Left lobe of liver (tissue), 2 donors: ENCODE results near the gene ZNF330. TPM values are rescaled to one million over a fixed set of nuclear protein-coding genes. Genes with fewer than 3 reads are reported as not detected.
"Not testable (repeated sequence)": the region's sequence is repeated elsewhere in the genome, so short reads cannot be mapped to it uniquely, and the experiment has no call there.

Source experiments
- ATAC-seq: fragments of 200-7000 bp; cut with Tn5 transposase; one replicate; pipeline ENCODE4 v1.9.1; 2020; ENCODE audit warnings: mild to moderate bottlenecking, moderate library complexity
- DNase-seq: peaks from one replicate; pipeline ENCODE4 v3.0.0-alpha.2; 2020; ENCODE audit warnings: low spot score
- total RNA-seq: library from RNA; stranded (reverse); gene quantifications from one replicate; pipeline ENCODE4 v1.2.1, GENCODE V29; 2021
- donor health status: DM: no; HTN: no; CAD: no; lungs with moderate emphysema.
- donor health status: DM: no; HTN: yes; CAD: no.

The ZNF330 gene
- 26.1 TPM for total RNA-seq

DNA sequence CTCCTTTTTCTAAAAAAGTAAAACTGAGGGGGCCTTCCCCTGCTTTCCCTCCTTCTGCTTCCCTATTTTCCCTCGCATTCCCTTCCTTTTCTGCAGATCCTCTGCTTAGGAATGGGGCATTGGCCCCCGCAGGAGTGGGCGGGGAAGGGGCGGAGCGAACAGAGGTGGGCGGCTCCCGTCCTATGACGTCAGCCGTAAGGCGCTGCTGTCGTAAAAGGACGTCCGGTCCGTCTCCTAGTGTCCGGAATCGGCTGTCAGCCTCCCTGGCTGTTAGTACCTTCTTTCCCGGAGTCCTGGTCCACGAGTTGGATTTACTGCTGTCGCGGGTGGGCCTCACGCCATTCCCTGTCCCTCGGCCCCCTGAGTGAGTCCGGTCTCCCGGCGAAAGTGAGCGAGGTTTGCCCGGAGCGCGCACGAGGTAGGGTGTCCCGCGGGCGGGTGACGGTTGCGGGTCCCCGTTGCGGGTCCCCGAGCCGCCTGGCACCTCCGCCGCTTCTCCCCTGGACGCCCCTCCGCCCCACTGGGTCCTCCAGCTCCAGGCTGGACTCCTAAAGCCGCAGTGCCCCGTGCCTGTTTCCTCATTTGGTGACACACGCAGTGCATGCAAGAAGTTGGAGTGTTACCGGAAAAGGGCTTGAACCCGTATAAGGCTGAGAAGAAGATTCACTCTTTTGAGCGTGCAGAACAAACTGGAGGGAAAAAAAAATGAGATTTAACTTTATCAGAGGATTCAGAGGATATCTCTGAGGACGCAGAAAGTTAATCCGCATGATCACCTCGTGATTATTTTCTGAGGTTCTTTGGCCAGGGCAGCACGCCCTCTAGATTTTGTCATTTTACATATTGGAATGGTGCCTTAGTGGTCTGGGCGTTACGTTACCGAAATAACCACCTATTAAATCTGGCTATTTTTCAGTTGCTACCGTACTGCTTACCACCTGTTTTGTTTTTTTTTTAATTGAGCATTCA, at the start of gene ZNF330:
ZNF330 (plus strand) TSS at position 205 of the 969 bp plus-strand sequence. CDS start 1,477 bp downstream, outside the sequence.
- peak; percentile 99 for ATAC-seq

DNA sequence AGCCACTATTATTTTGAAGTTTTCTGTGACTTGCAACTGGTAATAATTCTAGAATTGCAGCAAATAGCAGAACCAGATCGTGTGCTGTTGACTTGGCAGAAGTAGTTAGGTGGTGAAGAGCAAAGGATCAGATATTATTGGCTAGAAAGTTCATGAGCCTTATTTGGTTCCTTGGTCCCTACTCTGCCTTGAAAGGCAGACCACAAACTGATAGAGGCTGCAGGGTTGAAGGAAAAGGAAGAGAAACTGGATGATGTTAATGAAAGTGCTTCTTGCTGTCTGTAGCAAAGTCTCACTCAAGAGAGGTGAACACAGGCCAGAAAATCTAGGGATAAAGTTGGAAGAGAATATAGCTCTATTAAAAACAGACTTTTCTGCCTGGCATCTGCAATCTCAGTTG, 46.2 kb upstream of the ZNF330 start:
- DNase-seq (no peak), ATAC-seq (no peak)

More for the DNA sequence above, at the start of gene ZNF330:
- peak; percentile 95 for DNase-seq

DNA sequence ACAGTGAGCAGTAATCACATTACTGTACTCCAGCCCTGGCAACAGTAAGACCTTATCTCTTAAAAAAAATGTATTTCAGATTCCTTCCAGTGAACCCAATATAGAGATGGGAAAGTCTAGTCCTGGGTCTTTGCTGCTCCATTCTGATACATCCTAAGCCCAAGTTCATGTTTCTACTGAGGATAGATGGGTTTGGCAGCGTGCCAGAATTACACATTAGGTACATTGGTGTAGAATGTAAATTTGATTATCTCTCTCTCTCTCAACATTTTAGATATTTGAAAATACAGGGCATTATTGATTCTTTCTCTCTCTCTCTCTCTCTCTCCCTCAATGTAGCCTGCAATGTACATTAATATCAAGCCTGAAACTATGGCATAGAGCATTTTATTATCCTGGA, 43.5 kb upstream of the ZNF330 start:
- ATAC-seq (no peak), DNase-seq (no peak)

DNA sequence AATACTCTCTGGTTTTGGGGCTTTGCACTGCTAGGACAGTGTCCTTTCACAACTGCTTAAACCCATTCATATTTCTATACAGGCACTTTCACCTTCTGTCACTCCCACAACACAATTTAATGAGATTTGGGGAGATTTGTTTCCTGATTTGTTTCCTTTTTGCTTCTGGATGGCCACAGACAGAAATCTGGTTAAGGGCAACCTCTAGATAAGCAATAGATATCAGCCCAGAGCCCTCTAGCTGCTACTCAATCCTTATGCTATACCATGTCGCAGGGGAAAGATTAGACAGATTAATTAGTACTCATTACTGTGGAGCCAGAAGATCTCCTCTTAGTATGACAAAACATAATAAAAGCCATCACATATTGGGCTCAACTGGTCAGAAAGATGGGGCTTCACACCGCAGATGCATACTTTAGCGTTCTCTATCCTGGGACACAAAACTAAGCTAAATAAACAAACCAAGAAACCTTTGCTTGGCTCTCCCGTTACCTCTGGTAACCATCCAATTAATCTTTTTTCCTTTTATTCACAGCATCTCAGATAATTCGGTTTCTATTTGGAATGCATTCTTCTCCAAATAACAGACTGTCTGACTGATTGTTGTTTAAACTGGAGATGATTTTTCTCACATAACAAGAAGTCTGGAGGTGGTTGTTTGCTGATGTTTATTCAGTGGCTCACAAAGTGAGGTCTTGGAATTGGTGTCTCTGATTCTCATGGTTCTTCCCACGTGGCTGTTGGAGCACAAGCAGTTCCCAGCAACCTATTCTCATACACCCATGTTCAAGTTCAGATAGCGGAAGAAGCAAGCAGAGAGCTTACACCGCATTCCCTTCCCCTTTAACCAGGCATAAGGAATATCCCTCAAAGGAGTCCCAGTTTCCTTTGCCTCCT, 41.0 kb upstream of the ZNF330 start:
- ATAC-seq (no peak), DNase-seq (no peak)

DNA sequence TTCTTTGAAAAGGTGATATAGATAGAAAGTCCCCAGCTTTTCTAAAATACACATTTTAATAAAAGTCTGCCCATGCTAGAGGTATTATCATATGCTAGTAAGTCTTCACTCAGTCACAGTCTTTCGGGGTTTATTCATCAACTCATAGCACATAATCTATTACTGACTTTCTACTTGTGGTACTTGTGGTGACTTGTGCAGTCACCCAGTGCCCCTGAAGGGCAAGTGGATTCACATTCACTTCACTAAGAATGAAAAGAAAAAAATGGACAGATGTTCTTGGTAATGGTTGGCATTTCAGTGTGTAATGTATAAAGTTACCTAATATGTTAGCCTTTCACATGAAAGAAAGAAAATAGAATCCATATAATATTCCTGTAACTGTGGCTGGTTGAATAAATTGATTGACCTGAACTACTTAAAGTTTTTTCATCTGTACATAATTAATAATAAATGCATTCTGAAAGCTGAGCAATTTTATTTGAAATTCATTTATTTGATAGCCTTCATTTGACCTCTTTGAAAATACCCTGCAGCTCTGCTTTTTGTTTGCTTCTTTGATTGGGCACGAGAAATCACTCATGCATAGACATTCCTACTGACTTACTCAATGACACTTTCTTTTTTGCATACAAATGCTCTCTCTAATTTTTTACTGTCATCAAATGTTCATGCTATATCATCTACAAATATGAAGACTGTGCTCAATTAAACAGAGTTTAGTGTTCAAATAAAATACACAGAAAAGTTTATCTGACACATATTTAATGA, 39.5 kb upstream of the ZNF330 start:
- no peak for DNase-seq
- ATAC-seq: no peak

DNA sequence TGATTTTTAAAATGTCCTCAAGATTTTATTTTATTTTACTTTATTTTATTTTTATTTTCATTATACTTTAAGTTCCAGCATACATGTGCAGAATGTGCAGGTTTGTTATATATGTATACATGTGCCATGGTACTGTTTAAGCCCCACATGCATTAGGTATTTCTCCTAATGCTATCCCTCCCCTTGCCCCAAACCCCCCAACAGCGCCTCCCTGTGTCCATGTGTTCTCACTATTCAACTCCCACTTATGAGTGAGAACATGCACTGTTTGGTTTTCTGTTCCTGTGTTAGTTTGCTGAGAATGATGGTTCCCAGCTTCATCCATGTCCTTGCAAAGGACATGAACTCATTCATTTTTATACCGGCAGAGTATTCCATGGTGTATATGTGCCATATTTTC, 37.2 kb upstream of the ZNF330 start:
- not testable (repeated sequence) for ATAC-seq, DNase-seq

DNA sequence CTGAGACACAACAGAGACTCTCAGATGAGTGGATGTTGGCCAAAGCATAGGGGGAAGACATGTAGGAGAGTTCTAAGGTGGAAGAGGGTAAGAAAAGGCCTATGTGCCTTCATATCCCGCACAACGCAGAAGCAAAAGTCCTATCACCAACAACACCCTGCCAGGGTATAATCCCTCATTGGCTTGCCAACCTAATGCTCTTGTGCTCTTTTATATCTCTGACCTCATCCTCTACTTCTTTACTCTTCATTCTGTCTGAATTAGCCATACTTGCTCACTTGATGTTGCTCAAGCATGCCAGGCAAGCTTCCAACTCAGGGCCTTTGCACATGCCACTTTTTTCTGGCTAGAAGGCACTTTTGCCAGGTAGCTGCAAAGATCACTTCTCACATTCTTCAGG, 28.1 kb upstream of the ZNF330 start:
- DNase-seq: no peak
- no peak for ATAC-seq

DNA sequence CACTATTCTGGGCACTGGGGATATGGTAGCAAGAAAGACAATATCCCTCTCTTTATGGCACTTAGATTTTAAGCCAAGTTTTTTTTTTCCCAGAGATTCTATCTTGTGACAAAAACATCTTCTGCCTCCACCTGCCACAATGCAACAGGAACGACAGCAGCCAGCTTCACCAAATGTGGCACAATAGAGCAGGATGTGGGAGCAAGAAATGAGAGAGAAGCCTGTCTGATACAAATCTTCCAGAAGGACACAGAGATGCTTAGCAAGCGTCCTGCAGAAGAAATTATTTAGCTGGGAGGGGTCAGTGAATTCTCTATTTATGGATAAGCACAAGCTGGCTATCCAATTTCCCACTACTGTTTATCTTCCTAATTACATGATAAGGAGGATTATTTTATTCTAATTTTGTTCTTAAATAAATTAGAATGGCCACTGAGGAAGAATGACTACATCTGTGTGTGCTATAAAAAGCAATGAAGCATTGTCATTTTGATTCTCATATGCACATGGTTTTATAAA, 27.1 kb upstream of the ZNF330 start:
- ATAC-seq (no peak), DNase-seq (no peak)

DNA sequence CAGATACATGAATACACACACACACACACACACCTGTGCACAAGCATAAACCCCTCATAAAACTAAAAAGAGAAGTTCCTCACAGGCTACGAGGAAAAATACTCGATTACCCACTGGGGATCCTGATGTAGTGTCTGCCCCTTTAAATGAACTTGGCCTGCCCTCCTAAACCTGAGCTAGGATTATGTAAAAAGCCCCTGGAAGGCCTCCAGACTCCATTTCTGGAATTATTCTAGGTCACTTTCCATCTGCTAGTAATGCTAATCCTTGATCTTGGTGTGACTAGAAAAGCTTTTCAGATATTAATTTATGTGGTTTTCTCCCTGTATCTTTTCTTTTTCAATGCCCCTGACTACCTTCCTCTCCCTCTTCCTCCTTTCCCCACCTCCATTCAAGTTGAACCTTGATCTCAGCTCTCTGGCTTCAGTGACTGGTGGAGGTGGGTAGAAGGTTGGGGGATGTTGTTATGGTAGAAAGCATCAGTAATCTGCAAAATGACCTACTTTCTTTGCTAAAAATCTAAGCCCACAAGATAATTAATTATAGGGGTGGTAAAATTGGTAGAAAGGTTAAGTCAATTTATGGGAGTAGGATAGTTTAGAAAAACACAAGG, 25.5 kb upstream of the ZNF330 start:
- DNase-seq (peak; percentile 57), ATAC-seq (peak; percentile 94)

DNA sequence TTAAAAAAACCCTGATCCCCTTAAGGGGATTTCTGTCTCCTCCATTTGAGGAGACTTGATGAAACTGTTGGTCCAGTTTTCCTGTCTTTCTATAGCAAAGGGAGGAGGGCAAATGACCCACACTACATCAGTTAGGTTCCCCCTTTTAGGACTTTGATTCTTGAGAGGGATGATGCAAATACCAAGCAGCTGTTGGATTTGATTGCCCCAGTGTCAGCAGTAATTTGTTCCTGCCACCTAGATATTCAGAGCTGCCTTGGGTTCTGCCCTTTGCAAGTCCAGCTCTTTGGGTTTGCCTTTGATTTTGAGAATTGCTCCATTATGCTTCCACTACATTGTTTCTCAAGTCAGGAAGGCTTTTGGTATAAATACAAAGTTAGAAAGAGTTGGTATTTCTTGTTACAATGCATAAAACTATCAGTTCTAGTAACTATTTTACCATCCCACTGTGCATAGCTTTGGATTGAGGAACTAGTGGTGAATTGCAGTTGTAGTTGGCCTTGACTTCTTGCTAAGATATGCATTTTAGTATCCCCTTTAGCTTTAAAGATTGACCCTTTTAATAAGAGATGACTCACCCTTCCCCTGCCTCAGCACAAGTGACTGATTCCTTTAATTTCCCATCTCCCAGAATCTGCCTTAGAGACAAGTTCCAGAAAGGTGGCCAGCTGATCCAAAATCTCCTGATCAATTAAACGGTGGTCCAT, 24.3 kb upstream of the ZNF330 start:
- DNase-seq (no peak), ATAC-seq (peak; percentile 42)

DNA sequence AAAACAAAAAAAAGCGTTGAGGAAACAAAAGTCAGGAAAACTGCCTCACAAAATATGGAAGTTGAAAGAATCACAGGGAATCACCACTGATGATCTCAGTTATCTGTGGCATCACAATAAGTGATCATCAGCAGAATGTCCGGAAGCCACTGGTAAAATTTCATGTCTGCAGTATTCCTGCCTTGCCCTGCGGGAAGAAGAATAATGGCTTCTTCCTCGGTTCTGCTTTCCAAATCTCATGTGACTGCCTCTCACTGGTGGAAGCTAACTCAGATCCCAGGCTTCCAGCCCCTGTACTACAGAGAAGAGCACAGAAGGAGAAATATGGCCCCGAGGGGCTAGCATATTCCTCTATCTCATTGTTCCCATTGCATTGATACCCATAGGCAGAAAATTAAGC, 12.7 kb upstream of the ZNF330 start:
- no peak for DNase-seq

DNA sequence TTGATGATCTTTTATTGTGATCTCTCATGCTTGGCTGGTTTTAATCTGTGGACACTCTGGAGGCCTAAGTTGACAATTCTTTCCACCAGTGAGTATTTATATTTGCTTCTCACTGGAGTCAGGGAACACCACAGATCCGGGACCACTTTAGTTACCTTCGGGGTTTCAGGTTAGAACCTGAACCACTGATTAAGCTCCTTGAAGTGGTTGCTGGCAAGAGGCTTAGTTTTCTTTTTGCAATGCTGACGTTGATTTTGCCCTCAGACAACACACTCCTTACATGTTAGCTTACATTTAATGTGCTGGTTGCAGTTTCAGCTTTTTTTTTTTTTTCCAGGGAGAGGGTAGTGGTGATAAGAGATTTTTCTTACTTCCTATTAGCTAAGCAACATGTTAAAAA, 10.5 kb upstream of the ZNF330 start:
- ATAC-seq (no peak), DNase-seq (no peak)

More for the DNA sequence above, 12.7 kb upstream of the ZNF330 start:
- ATAC-seq: peak; percentile 31

DNA sequence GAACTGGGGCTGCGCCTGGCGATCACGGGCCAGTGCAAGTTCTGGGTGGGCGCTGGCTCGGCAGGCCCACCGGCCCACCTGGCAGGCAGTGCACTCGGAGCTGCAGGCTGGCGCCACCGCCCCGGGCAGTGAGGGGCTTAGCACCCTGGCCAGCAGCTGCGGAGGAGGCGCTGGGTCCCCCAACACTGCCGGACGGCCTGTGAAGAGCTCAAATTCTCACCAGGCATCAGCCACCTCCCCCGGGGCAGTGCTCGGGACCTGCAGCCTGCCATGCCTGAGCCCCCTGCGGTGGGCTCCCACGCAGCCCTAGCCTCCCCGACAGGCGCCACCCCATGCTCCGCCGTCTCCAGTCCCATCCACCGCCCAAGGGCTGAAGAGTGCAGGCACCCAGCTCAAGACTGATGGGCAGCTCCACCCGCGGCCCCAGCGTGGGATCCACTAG, 7.1 kb upstream of the ZNF330 start:
- DNase-seq (no peak), ATAC-seq (no peak)

DNA sequence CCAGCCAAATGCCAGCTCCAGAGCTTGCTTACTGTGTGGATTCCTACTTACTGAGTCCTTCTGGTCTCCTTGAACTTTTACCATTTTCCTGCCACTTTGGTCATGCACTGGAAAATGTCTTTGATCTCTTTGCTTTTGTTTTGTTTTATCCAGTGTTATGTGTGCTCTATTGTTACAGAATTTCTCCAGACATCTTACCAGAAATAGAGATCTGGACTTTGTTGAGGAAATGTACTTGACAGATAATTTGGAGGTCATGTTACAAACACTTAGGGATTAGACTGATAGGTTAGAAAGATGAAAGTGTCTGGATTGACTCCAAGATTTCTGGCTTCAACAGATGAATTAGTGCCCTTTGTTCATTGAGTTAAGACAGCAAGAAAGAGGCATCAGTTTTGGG, 5.7 kb upstream of the ZNF330 start:
- DNase-seq: no peak

DNA sequence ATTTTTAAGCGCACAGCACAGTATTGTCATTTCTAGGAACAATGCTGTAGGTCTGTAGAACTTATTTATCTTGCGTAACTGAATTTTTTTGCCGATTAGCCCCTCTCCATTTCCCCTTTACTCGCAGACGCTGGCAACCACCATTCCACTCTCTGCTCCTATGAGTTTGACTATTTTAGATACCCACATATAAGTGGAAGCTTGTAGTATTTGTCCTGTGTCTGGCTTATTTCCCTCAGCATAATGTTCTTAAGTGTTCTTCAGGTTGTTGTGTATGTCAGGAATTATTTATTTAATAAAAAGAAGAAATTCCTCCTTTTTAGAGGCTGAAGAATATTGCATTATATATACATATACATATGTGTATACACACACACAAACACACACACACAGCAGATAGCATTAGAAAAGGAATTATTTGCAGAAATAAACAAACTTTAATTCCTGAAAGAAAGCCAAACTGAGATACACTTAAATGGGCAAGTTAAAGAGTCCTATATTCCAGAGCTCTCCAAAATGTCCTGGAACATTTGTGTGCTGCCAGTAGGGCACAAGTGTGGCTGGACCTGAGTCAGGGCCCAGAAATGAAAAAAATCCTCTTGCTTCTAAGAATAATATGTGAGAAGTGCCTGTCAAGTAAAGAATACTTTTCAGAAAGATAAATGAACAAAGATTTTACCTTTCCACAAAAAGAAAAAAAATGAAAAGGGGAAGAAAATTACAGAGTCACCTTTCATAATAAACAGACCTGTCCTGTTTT, 4.5 kb upstream of the ZNF330 start:
- DNase-seq: no peak
- ATAC-seq: no peak

More for the DNA sequence above, 5.7 kb upstream of the ZNF330 start:
- ATAC-seq: no peak

DNA sequence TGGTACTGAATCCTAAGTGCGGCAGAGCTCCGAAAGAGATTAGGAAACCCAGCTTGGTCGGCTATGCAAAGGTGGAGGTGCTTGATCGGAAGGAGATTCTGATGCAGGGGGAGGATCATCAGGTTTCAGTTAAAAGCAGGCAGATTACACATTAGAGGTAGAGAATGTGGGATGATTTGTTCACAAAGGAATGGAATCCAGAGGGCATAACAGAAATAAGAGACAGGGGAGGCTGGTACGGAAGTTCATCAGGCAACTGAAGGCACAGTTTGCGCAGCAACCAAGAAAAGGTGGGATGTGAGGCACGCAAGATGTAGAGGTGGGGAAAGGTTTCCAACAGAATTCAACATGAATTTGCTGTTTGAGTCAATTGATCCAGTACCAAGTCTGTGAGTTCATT, 424 bp upstream of the ZNF330 start:
- no peak for ATAC-seq
- no peak for DNase-seq

DNA sequence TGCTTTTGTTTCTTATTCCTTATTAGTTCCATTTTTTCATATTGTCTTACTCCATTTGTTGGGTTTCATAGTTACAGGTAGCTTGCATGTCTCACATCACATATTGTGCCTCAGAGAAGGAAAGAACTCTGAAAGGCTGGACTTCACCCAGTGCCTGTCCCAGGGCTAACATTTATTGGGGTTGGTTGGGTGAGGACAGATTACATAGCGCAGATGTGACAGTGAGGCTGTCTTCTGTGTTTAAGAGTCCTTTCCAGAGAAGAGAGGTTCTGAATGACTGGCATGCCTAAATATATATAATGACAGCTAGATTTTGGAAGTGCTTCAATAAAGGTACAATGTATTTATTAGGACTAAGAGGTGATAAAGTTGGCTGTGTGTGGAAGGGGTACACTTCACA, 2.7 kb downstream of the ZNF330 start:
- ATAC-seq: no peak
- no peak for DNase-seq

DNA sequence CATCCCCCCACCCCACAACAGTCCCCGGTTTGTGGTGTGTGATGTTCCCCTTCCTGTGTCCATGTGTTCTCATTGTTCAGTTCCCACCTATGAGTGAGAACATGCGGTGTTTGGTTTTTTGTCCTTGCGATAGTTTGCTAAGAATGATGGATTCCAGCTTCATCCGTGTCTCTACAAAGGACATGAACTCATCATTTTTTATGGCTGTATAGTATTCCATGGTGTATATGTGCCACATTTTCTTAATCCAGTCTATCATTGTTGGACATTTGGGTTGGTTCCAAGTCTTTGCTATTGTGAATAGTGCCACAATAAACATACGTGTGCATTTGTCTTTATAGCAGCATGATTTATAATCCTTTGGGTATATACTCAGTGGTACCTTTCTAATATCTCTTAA, 6.6 kb downstream of the ZNF330 start:
- not testable (repeated sequence) for ATAC-seq, DNase-seq
